ENCODE measurements around the gene PIGS. TPM values are rescaled to one million over a fixed set of nuclear protein-coding genes. Genes with fewer than 3 reads are reported as not detected.

Gene PIGS
- total RNA-seq, 1 experiment from 2014 or later = 64.2 TPM

DNA sequence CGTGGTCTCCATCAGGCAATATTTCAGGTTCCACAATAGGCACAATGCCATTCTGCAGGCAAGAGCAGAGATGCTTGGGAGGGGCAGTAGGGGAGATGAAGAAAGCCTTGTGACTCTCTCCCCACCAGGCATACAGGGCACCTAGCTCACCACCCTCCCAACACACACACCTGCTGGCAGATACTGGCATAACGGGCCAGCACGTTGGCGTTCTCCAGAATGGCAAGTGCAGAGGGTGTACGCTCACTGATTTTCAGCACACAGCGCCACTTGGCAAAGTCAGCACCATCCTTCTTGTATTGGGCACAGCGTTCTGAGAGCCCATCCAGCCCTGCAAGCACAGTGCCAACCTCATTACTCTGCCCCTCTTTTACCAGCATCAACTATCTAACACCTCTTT, 3.2 kb upstream of the PIGS start:
- no peaks in the 10 kb centered on the region for H3K27me3 ChIP-seq (ENCODE audit: insufficient read depth, low read depth)
- no TSS peak for BruUV-seq (replicated peaks)
- intact Hi-C loops (cut with micrococcal nuclease; ENCODE audit: unreplicated experiment) = no loop called here
- H3F3A ChIP-seq (ENCODE audit: insufficient read depth, low read depth) = peaks cover 15% of the 10 kb centered on the region; the same call in 1 of the 2 replicates
- no peak overlapping the region for H3K4me3 ChIP-seq
- no peak for DNase-seq
- no peaks in the 10 kb centered on the region for H4K20me1 ChIP-seq (ENCODE audit: insufficient read depth)
- CTCF ChIA-PET = no interaction called here
- no peak overlapping the region for H2AFZ ChIP-seq
- no peak overlapping the region for H3K4me2 ChIP-seq
- no peaks in the 10 kb centered on the region for H3K9me3 ChIP-seq (ENCODE audit: insufficient read depth, low read depth)
- H3K36me3 ChIP-seq (ENCODE audit: low read depth) = 0 out of 2 replicates have a peak, but pooled peaks cover 4% of the 10 kb centered on the region
- H3K27ac ChIP-seq = no peak overlapping the region
- POLR2A ChIA-PET (ENCODE audit: unreplicated experiment) = no interaction called here
- TF ChIP-seq EZH2 (IDR thresholded peaks at IDR 0.05; ENCODE audit: low read depth) = no peak
- TF ChIP-seq, protein P1, sequence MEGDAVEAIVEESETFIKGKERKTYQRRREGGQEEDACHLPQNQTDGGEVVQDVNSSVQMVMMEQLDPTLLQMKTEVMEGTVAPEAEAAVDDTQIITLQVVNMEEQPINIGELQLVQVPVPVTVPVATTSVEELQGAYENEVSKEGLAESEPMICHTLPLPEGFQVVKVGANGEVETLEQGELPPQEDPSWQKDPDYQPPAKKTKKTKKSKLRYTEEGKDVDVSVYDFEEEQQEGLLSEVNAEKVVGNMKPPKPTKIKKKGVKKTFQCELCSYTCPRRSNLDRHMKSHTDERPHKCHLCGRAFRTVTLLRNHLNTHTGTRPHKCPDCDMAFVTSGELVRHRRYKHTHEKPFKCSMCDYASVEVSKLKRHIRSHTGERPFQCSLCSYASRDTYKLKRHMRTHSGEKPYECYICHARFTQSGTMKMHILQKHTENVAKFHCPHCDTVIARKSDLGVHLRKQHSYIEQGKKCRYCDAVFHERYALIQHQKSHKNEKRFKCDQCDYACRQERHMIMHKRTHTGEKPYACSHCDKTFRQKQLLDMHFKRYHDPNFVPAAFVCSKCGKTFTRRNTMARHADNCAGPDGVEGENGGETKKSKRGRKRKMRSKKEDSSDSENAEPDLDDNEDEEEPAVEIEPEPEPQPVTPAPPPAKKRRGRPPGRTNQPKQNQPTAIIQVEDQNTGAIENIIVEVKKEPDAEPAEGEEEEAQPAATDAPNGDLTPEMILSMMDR (conservative IDR thresholded peaks at IDR 0.05) = no peak; the same call in 1 of the 2 replicates
- no peaks in the 10 kb centered on the region for H3K9me2 ChIP-seq (ENCODE audit: insufficient read depth)
- H3K4me1 ChIP-seq (replicated peaks; ENCODE audit: insufficient read depth) = peaks cover 21% of the 10 kb centered on the region
- peaks cover 11% of the 10 kb centered on the region for H3K79me2 ChIP-seq (ENCODE audit: low read depth)

DNA sequence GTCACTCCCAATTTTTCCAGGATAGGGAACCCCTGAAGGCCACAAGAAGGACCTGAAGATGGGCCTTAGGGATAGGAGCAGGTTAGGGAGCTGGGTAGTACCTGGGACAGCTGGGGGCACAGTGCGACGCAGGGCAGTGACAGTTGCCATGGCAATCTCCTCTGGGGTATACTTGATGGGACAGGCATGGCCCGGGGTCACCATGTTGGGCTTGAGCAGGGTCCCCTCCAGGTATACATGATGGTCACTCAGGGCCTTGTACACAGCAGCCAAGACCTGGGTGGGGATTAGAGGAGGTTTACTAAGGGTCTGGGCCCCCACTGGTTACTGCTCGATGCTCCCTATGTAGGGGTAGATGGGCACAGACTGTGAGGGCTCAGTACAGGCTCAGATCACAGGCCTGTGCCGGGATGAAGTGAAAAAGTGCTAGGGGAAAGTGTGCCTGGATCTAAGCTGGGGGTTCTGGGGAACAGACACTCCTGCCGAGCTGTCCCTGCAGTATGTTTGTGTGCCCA, 2.7 kb upstream of the PIGS start:
- Histone ChIP-seq H3K9me2 (ENCODE audit: insufficient read depth) (no peaks in the 10 kb centered on the region), H3K27me3 (ENCODE audit: insufficient read depth, low read depth) (no peaks in the 10 kb centered on the region), H2AFZ (no peak overlapping the region), H3K27ac (no peak overlapping the region), H3K36me3 (ENCODE audit: low read depth) (0 out of 2 replicates have a peak, but pooled peaks cover 4% of the 10 kb centered on the region), H3K9me3 (ENCODE audit: insufficient read depth, low read depth) (no peaks in the 10 kb centered on the region), H3K79me2 (ENCODE audit: low read depth) (peaks cover 11% of the 10 kb centered on the region), H4K20me1 (ENCODE audit: insufficient read depth) (no peaks in the 10 kb centered on the region), H3K4me2 (no peak overlapping the region), H3K4me1 (replicated peaks; ENCODE audit: insufficient read depth) (peaks cover 21% of the 10 kb centered on the region), H3F3A (ENCODE audit: insufficient read depth, low read depth) (peaks cover 15% of the 10 kb centered on the region; the same call in 1 of the 2 replicates), H3K4me3 (no peak overlapping the region)
- ChIA-PET POLR2A (ENCODE audit: unreplicated experiment) (no interaction called here), CTCF (no interaction called here)
- intact Hi-C loops (cut with micrococcal nuclease; ENCODE audit: unreplicated experiment) = no loop called here
- no peak for DNase-seq
- TF ChIP-seq, protein P1 (conservative IDR thresholded peaks at IDR 0.05) = no peak
- no peak for TF ChIP-seq EZH2 (IDR thresholded peaks at IDR 0.05; ENCODE audit: low read depth)
- BruUV-seq (replicated peaks) = no TSS peak

DNA sequence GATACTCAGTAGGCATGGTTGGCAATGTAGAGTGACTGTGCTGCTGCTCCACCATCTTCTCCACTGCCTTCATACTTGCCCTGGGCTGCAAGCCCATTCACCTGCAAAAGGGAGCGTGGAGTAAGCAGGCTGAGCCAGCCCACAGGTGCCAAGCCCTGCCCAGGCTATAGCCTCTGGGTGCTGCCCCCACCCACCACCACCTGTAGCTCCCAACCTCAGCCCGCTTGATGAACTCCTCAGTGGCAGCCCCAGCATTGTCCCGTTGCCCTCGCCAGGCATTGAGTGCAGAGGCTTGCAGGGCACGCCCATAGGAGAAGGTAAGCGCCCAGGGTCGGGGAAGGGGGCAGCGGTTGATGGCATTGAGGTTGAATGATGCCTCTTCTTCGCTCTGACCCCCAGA, 2.2 kb upstream of the PIGS start:
- TF ChIP-seq, protein P1 (conservative IDR thresholded peaks at IDR 0.05) = no peak
- no peak for TF ChIP-seq EZH2 (IDR thresholded peaks at IDR 0.05; ENCODE audit: low read depth)
- no peak overlapping the region for H3K4me3 ChIP-seq
- BruUV-seq (replicated peaks) = no TSS peak
- ChIA-PET POLR2A (ENCODE audit: unreplicated experiment) (no interaction called here), CTCF (no interaction called here)
- no peak overlapping the region for H3K27ac ChIP-seq
- intact Hi-C loops (cut with micrococcal nuclease; ENCODE audit: unreplicated experiment) = no loop called here
- no peaks in the 10 kb centered on the region for H4K20me1 ChIP-seq (ENCODE audit: insufficient read depth)
- H3F3A ChIP-seq (ENCODE audit: insufficient read depth, low read depth) = peaks cover 15% of the 10 kb centered on the region; the same call in 1 of the 2 replicates
- H3K79me2 ChIP-seq (ENCODE audit: low read depth) = peaks cover 11% of the 10 kb centered on the region
- no peak for DNase-seq
- H3K9me2 ChIP-seq (ENCODE audit: insufficient read depth) = no peaks in the 10 kb centered on the region
- no peaks in the 10 kb centered on the region for H3K9me3 ChIP-seq (ENCODE audit: insufficient read depth, low read depth)
- H3K36me3 ChIP-seq (ENCODE audit: low read depth) = 0 out of 2 replicates have a peak, but pooled peaks cover 4% of the 10 kb centered on the region
- peaks cover 21% of the 10 kb centered on the region for H3K4me1 ChIP-seq (replicated peaks; ENCODE audit: insufficient read depth)
- no peak overlapping the region for H2AFZ ChIP-seq
- H3K27me3 ChIP-seq (ENCODE audit: insufficient read depth, low read depth) = no peaks in the 10 kb centered on the region
- no peak overlapping the region for H3K4me2 ChIP-seq

Data from PC-9 (cell line).